ENCODE measurements around the gene ZBTB43.

DNA sequence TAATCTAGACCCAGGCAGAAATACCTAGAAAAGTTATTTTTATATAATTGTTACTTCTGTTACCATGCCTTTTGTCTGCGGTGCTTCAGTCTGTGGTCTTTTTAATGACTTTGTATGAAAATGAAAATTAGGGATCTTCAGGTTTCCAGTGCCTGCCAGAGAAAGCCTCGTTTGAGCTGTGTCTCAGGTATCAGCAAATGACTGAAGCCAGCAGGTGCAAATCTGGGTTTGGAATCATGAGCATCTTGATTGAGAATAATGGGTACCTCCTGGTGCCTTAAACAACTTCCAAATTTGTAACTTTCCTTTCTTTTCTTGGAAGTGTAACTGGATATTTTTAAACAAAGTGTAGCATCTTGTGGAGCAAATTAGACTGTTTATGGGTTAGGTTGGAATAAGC, 59.9 kb downstream of the ZBTB43 start:
- no peak for TF ChIP-seq EZH2 (IDR thresholded peaks at IDR 0.05)
- no peak for TF ChIP-seq POLR2AphosphoS5 (IDR thresholded peaks at IDR 0.05; ENCODE audit: borderline replicate concordance, low read depth, low read length)
- TF ChIP-seq FOXP2 (optimal IDR thresholded peaks at IDR 0.05; ENCODE audit: control extremely low read depth, extremely low read length, insufficient read depth) = no peak
